NB4 (cell line): ENCODE data around the gene NDUFAF7.
"Not testable (repeated sequence)": the region's sequence is repeated elsewhere in the genome, so short reads cannot be mapped to it uniquely, and the experiment has no call there.

Experiments
- DNase-seq: peaks from one replicate; pipeline ENCODE4 v3.0.0; 2010; ENCODE audit warnings: low read depth
- H3K4me3 ChIP-seq: one replicate; pipeline ENCODE4 v1.5.1; 2011; ENCODE audit warnings: mild to moderate bottlenecking, low read depth, low read length, moderate library complexity
- MYC ChIP-seq: IDR thresholded peaks from 2 replicates; pipeline ENCODE4 v1.6.1; 2011; ENCODE audit warnings: low read depth, low read length
- POLR2A ChIP-seq: IDR thresholded peaks from 2 replicates; pipeline ENCODE4 v1.6.1; 2011; ENCODE audit warnings: mild to moderate bottlenecking; ENCODE audit not compliant: insufficient read length; ENCODE audit errors: extremely low read depth
- TF ChIP-seq, protein P1 (sequence below): IDR thresholded peaks from 2 replicates; pipeline ENCODE4 v1.6.1; 2011; ENCODE audit warnings: low read depth, low read length
- TF ChIP-seq, protein P2 (sequence below): IDR thresholded peaks from one replicate; pipeline ENCODE4 v1.5.1; 2012; ENCODE audit warnings: low read depth, low read length

The NDUFAF7 gene

DNA sequence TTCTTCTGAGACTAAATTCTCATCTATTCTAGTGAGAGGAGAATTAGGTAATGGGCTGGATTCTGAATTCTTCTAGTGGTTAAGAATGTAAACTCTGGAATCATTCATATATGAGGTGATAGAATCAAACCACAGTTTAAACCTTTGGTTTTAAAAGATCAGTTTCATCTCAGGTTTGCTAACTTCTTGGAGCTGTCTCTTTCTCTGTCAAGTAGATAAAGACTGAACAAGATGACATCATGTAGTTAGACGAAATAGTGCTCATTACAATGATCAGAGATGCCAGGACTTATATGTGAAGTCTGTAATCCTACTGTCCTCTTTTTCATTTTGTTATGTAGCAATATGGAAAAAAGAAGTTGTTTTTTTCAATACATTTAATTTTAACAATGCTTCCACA is 30.2 kb upstream of the NDUFAF7 start:
- no peak overlapping the region for H3K4me3 ChIP-seq
- TF ChIP-seq, protein P1, sequence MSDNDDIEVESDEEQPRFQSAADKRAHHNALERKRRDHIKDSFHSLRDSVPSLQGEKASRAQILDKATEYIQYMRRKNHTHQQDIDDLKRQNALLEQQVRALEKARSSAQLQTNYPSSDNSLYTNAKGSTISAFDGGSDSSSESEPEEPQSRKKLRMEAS: no peak
- TF ChIP-seq MYC (no peak), POLR2A (no peak)
- TF ChIP-seq, protein P2, sequence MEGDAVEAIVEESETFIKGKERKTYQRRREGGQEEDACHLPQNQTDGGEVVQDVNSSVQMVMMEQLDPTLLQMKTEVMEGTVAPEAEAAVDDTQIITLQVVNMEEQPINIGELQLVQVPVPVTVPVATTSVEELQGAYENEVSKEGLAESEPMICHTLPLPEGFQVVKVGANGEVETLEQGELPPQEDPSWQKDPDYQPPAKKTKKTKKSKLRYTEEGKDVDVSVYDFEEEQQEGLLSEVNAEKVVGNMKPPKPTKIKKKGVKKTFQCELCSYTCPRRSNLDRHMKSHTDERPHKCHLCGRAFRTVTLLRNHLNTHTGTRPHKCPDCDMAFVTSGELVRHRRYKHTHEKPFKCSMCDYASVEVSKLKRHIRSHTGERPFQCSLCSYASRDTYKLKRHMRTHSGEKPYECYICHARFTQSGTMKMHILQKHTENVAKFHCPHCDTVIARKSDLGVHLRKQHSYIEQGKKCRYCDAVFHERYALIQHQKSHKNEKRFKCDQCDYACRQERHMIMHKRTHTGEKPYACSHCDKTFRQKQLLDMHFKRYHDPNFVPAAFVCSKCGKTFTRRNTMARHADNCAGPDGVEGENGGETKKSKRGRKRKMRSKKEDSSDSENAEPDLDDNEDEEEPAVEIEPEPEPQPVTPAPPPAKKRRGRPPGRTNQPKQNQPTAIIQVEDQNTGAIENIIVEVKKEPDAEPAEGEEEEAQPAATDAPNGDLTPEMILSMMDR: no peak
- no peak for DNase-seq

DNA sequence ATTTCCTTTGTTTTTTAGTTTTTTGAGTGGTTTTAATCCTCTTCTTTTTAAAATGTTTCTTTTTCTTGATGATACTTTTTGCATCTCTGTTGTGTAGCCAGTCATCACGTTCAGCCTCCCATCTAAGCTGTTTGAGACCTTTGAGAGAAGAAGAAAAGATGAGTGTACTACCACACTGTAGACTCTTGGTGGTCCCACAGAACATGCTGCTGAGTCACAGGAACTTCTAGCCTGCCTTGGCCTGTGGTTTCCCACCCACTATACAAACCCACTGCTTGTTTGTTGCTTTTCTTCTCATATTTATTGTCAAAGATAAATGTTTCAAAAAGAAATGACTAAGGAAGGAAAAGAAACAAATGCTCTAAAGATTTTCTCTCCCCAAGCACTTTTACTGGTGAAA is 29.7 kb upstream of the NDUFAF7 start:
- TF ChIP-seq MYC (no peak), POLR2A (no peak)
- TF ChIP-seq, protein P1: 0 out of 2 replicates have a peak, but pooled peaks have one; percentile 11
- TF ChIP-seq, protein P2: peak; percentile 1
- no peak overlapping the region for H3K4me3 ChIP-seq
- DNase-seq: peak; percentile 69

DNA sequence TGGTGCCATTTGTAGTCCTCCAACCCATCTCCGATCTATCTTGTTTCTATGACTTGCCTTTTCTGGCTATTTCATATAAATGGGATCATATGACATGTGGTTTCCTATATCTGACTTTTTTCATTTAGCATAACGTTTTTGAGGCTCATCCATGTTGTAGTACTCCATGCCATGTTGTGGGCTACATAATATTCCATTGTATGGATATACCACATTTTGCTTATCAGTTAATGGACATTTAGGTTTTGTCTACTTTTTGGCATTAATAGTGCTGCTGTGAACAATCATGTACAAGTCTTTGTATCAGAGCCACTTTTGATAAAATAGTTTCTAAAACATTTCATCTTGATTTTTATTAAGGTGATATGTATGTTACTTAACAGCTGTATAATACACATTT is 27.8 kb upstream of the NDUFAF7 start:
- no peak overlapping the region for H3K4me3 ChIP-seq
- DNase-seq: no peak
- TF ChIP-seq POLR2A (no peak), MYC (no peak)
- TF ChIP-seq, protein P2: no peak
- TF ChIP-seq, protein P1: no peak

DNA sequence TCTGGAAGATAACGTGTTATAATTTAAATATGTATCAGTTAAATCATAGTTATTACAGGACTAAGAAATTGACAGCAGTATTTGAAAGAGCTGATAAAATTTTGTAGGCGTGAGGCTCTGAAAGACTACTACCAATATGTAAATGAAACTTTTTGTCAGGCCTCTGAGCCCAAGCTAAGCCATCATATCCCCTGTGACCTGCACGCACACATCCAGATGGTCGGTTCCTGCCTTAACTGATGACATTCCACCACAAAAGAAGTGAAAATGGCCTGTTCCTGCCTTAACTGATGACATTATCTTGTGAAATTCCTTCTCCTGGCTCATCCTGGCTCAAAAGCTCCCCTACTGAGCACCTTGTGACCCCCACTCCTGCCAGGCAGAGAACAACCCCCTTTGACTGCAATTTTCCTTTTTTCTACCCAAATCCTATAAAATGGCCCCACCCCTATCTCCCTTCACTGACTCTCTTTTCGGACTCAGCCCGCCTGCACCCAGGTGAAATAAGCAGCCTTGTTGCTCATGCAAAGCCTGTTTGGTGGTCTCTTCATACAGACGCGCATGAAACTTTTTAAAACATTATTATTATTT is 26.3 kb upstream of the NDUFAF7 start:
- not testable (repeated sequence) for DNase-seq, H3K4me3 ChIP-seq

DNA sequence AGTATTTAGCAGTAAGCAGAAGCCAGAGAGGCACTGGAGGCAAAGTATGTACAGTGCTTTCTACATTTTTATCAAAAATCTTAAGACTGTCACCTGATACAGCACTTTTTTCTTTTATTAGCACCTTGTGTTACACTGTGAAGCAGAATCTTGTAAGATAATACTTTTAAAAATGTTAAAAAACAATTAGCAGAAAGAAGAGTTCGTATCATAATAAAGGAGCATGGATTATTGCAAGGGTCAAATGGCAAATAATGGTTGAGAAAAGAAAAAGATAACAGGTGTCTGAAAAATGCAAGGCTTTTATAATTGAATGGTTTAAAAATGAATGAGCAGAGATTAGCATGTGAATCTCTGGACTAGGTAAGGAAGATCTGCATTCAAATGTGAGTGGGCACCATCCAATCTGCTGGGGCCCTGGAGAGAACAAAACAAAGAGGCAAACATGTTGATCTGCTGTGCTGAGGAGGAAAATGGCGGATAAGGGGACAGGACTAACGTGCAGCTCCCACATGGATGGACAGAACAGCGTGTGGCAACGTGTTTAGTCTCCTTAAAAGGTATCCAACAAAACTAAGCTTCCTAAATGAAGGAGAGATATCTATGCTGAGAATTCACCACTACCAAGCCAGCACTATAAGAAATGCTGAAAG is 25.6 kb upstream of the NDUFAF7 start:
- TF ChIP-seq, protein P2: no peak
- no peak for TF ChIP-seq POLR2A
- TF ChIP-seq, protein P1: no peak
- TF ChIP-seq MYC: no peak
- DNase-seq: no peak
- H3K4me3 ChIP-seq: no peak overlapping the region

DNA sequence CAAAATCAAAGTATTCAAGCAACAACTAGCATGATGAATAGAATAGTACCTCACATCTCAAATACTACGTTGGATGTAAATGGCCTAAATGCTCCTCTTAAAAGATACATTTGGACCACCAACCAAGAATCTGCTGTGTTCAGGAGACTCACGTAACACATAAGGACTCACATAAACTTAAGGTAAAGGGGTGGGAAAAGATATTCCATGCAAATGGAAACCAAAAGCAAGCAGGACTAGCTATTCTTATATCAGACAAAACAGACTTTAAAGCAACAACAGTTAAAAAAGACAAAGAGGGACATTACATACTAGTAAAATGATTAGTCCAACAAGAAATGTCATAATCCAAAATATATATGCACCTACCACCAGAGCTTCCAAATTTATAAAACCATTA is 24.7 kb upstream of the NDUFAF7 start:
- DNase-seq, H3K4me3 ChIP-seq: not testable (repeated sequence)

DNA sequence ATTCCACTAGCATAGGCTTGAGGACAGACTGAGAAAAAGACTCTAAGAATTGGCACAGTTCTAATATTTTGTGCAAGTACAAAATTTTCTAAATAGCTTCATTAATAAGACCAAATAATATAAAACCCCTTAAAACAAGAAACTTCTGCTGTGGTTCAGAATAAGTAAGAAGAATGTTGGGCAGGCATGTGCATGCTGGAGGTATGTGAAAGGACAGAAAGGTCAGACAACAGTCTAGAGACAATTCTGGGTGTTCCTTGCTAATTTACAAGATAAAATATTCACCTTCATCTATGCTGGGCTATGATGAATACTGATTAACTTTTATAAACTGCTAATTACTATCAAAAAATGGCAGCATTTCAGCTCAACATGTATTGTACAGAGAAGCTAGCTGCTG is 20.2 kb upstream of the NDUFAF7 start:
- TF ChIP-seq POLR2A (no peak), MYC (no peak)
- TF ChIP-seq, protein P1: no peak
- TF ChIP-seq, protein P2: no peak

More for the DNA sequence above, 20.2 kb upstream of the NDUFAF7 start:
- DNase-seq: no peak
- H3K4me3 ChIP-seq: no peak overlapping the region
